IMR-90 (cell line): ENCODE results near the gene GTSE1. TPM values are rescaled to one million over a fixed set of nuclear protein-coding genes. Genes with fewer than 3 reads are reported as not detected.

Experiments
- ATAC-seq: fragments of 200-7000 bp; cut with Tn5 transposase; 2 replicates; pipeline ENCODE4 v1.9.1; 2020; ENCODE audit warnings: low read depth, mild to moderate bottlenecking, moderate library complexity
- BruUV-seq: library from RNA; stranded (reverse); fragments of 400-500 nt; replicated peaks from 2 replicates; lab custom pipeline; 2021; lab: Mats Ljungman, UMichigan
- CTCF ChIA-PET: fragments of 300-600 bp; formaldehyde crosslinking; extraction: SDS; loops from one replicate; lab custom pipeline; 2021; ENCODE audit warnings: antibody characterized with exemption; lab: Yijun Ruan, JAX
- POLR2A ChIA-PET: fragments of 300-600 bp; sonication (Branson Sonifier 250); formaldehyde crosslinking; loops from one replicate; lab custom pipeline; 2022; ENCODE audit warnings: antibody characterized with exemption; ENCODE audit not compliant: unreplicated experiment; lab: Charles Lee
- DNase-seq: peaks from one replicate; pipeline ENCODE4 v3.0.0; 2013
- H2AFZ ChIP-seq: replicated peaks from 2 replicates; pipeline ENCODE3; 2013; ENCODE audit warnings: low read length, mild to moderate bottlenecking; ENCODE audit not compliant: poor library complexity
- H2AK5ac ChIP-seq: 2 replicates; pipeline ENCODE4 v1.6.1; 2013; ENCODE audit warnings: low read depth, low read length, inconsistent platforms
- H2AK9ac ChIP-seq: replicated peaks from 2 replicates; pipeline ENCODE3; 2013; ENCODE audit warnings: mild to moderate bottlenecking, low read depth, low read length, moderate library complexity; ENCODE audit not compliant: poor library complexity
- H2BK120ac ChIP-seq: 2 replicates; pipeline ENCODE4 v1.6.1; 2013; ENCODE audit warnings: low read depth, low read length, inconsistent platforms
- H2BK15ac ChIP-seq: 3 replicates; pipeline ENCODE4 v1.6.1; 2013; ENCODE audit warnings: low read depth, low read length, inconsistent platforms
- H2BK20ac ChIP-seq: 2 replicates; pipeline ENCODE4 v1.6.1; 2013; ENCODE audit warnings: low read depth, mild to moderate bottlenecking, inconsistent platforms, low read length, moderate library complexity
- H2BK5ac ChIP-seq: 2 replicates; pipeline ENCODE4 v1.6.1; 2013; ENCODE audit warnings: mild to moderate bottlenecking, low read depth, low read length, inconsistent platforms; ENCODE audit not compliant: poor library complexity, severe bottlenecking
- H3K14ac ChIP-seq: replicated peaks from 2 replicates; pipeline ENCODE4 v1.6.1; 2013; ENCODE audit warnings: low read depth, low read length, inconsistent platforms
- H3K18ac ChIP-seq: 2 replicates; pipeline ENCODE4 v1.6.1; 2013; ENCODE audit warnings: low read depth, low read length, control low read depth
- H3K23ac ChIP-seq: 2 replicates; pipeline ENCODE4 v1.6.1; 2013; ENCODE audit warnings: low read depth, low read length, inconsistent platforms
- H3K27ac ChIP-seq: 2 replicates; pipeline ENCODE4 v1.5.1; 2013; ENCODE audit warnings: mild to moderate bottlenecking, control low read depth, low read length; ENCODE audit not compliant: insufficient read depth
- H3K27me3 ChIP-seq: 2 replicates; pipeline ENCODE4 v1.6.1; 2013; ENCODE audit warnings: low read length; ENCODE audit not compliant: control insufficient read depth, insufficient read depth
- H3K36me3 ChIP-seq: 2 replicates; pipeline ENCODE4 v1.6.1; 2013; ENCODE audit warnings: low read length, mixed read lengths; ENCODE audit not compliant: control insufficient read depth, insufficient read depth
- H3K4ac ChIP-seq: 2 replicates; pipeline ENCODE4 v1.6.1; 2013; ENCODE audit warnings: low read depth, low read length, inconsistent platforms
- H3K4me1 ChIP-seq: 2 replicates; pipeline ENCODE4 v1.6.1; 2013; ENCODE audit warnings: low read length, mixed read lengths; ENCODE audit not compliant: control insufficient read depth, insufficient read depth
- H3K4me2 ChIP-seq: 2 replicates; pipeline ENCODE4 v1.6.1; 2013; ENCODE audit warnings: low read depth, mild to moderate bottlenecking, control low read depth, low read length, moderate library complexity
- H3K4me3 ChIP-seq: 2 replicates; pipeline ENCODE4 v1.5.1; 2013; ENCODE audit warnings: low read depth, mild to moderate bottlenecking, control low read depth, low read length, moderate library complexity; ENCODE audit not compliant: insufficient read depth
- H3K56ac ChIP-seq: 2 replicates; pipeline ENCODE4 v1.6.1; 2013; ENCODE audit warnings: low read length, inconsistent platforms; ENCODE audit not compliant: insufficient read depth; ENCODE audit errors: extremely low read depth
- H3K79me1 ChIP-seq, 2 experiments: 2 replicates each; pipeline ENCODE4 v1.6.1; 2013; ENCODE audit warnings: low read length in 2 of 2, inconsistent platforms in 1 of 2, low read depth in 1 of 2
- H3K9ac ChIP-seq: 2 replicates; pipeline ENCODE4 v1.6.1; 2013; ENCODE audit warnings: low read depth, low read length, control low read depth
- H3K9me1 ChIP-seq: 2 replicates; pipeline ENCODE4 v1.6.1; 2013; ENCODE audit warnings: low read length, inconsistent platforms; ENCODE audit not compliant: insufficient read depth
- H3K9me3 ChIP-seq: 2 replicates; pipeline ENCODE4 v1.6.1; 2013; ENCODE audit warnings: low read length; ENCODE audit not compliant: control insufficient read depth, insufficient read depth
- H4K20me1 ChIP-seq: 2 replicates; pipeline ENCODE4 v1.6.1; 2013; ENCODE audit warnings: low read length, inconsistent platforms; ENCODE audit not compliant: insufficient read depth
- H4K5ac ChIP-seq: 2 replicates; pipeline ENCODE4 v1.6.1; 2013; ENCODE audit warnings: mild to moderate bottlenecking, low read depth, low read length, control low read depth
- H4K8ac ChIP-seq, 2 experiments: 2 replicates each; pipeline ENCODE4 v1.6.1; 2013; ENCODE audit warnings: low read depth in 2 of 2, low read length in 2 of 2, control low read depth in 1 of 2, inconsistent platforms in 1 of 2
- H4K91ac ChIP-seq: 2 replicates; pipeline ENCODE4 v1.6.1; 2013; ENCODE audit warnings: low read depth, low read length, inconsistent platforms; ENCODE audit not compliant: insufficient read depth
- MXI1 ChIP-seq: IDR thresholded peaks from 2 replicates; pipeline ENCODE4 v1.6.1; 2012; ENCODE audit warnings: low read depth, mild to moderate bottlenecking, low read length, moderate library complexity, borderline replicate concordance
- WGBS, 2 experiments: methylation state at CpG; one replicate each; pipeline versions ENCODE4 v1.1.5 to v1.1.7; 2013; ENCODE audit warnings: missing lambda C conversion rate in 2 of 2; ENCODE audit not compliant: insufficient read length in 1 of 2; ENCODE audit errors: extremely low coverage in 2 of 2; 5-methylcytosine and 5-hydroxymethylcytosine counted together
- dilution Hi-C: fragments of 300-500 bp; cut with HindIII; formaldehyde crosslinking; loops from one replicate; pipeline ENCODE4 v1.14.3; 2018; ENCODE audit warnings: low sequenced_read_pairs; ENCODE audit not compliant: unreplicated experiment
- in situ Hi-C: fragments of 300-500 bp; cut with MboI; formaldehyde crosslinking; loops from 3 replicates; pipeline ENCODE4 v1.14.3; 2019; ENCODE audit warnings: low sequenced_read_pairs, inconsistent platforms, mixed read lengths
- intact Hi-C: fragments of 100-400 bp; cut with micrococcal nuclease; formaldehyde crosslinking; loops from 2 replicates; pipeline ENCODE4 v1.10.0; 2022
- polyA plus RNA-seq, 3 experiments: library from polyadenylated mRNA; depleted of rRNA; stranded (reverse); fragments of >200 nt; gene quantifications; 2 replicates each; pipeline ENCODE4 v1.2.3, GENCODE V29; 2012; ENCODE audit warnings: low replicate concordance in 1 of 3
- total RNA-seq: library from RNA; depleted of rRNA; stranded (reverse); fragments of >200 nt; gene quantifications from 2 replicates; pipeline ENCODE4 v1.2.3, GENCODE V29; 2012

The GTSE1 gene
- total and polyA plus RNA-seq, 2 of the 4 experiments (the other 2 are of a cell fraction): 5.9 to 17.1 TPM

GRCh38 chr22:46373159-46373558 lies 76.5 kb downstream of the GTSE1 start:
- Histone ChIP-seq H3K9me1 (no peaks in the 10 kb centered on the region; the same call in 1 of the 2 replicates), H3K27ac (no peak overlapping the region), H2AFZ (no peak overlapping the region), H3K4ac (no peak overlapping the region), H3K4me2 (no peak overlapping the region), H3K27me3 (peaks cover 14% of the 10 kb centered on the region; the same call in 1 of the 2 replicates), H4K91ac (no peak overlapping the region), H3K36me3 (no peaks in the 10 kb centered on the region), H3K4me1 (no peaks in the 10 kb centered on the region; the same call in 1 of the 2 replicates), H2BK20ac (no peak overlapping the region), H3K9ac (no peak overlapping the region), H4K5ac (no peak overlapping the region), H3K9me3 (peaks cover 6% of the 10 kb centered on the region), H3K14ac (no peak overlapping the region), H3K23ac (no peak overlapping the region), H4K8ac (no peak overlapping the region), H3K56ac (no peak overlapping the region), H2AK9ac (no peak overlapping the region), H2BK120ac (no peak overlapping the region), H4K20me1 (no peaks in the 10 kb centered on the region), H3K18ac (no peak overlapping the region), H2AK5ac (no peak overlapping the region), H2BK5ac (no peak overlapping the region), H3K79me1 (no peaks in the 10 kb centered on the region), H2BK15ac (no peak overlapping the region), H3K4me3 (no peak overlapping the region)
- ATAC-seq: no peak
- dilution Hi-C loops (no loop called here), intact Hi-C loops (no loop called here), in situ Hi-C loops (no loop called here)
- TF ChIP-seq MXI1: no peak
- POLR2A ChIA-PET: interaction anchor here (0.6 kb wide), 1 partner anchor 360 kb away, joined by 22 read pairs; no protein-coding TSS in a partner anchor
- BruUV-seq: no TSS peak
- 0% methylated on average over 1 of the region's 8 CpGs; no CpG with 5 or more reads in 1 of the 2 experiments for WGBS, 2 experiments
- CTCF ChIA-PET: no interaction called here
- DNase-seq: no peak
